Activated CD4-positive, alpha-beta T cell treated with anti-CD3 and anti-CD28 coated beads, Interleukin-10, Interleukin-2, amounts not matched to agents 100 ng/mL and 50 ng/mL, durations not matched to agents 16 hours and 8 hours (primary cell): ENCODE results near the gene PSENEN.

Source experiments
- DNase-seq: peaks from one replicate; pipeline ENCODE4 v3.0.0-alpha.2; 2020

The PSENEN gene, protein sequence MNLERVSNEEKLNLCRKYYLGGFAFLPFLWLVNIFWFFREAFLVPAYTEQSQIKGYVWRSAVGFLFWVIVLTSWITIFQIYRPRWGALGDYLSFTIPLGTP

GRCh38 chr19:35745328-35746086 is at the start of gene PSENEN, which contains the start of gene U2AF1L4:
Gene PSENEN, plus strand, starts transcription at chr19:35745651. Its CDS starts 280 bp downstream, at chr19:35745931.
Gene U2AF1L4, minus strand, starts transcription at chr19:35745418. Its CDS starts 27 bp downstream, at chr19:35745391.
- DNase-seq: peak; percentile 99

GRCh38 chr19:35695895-35696422 is 49.5 kb upstream of the PSENEN start:
- no peak for DNase-seq

GRCh38 chr19:35696835-35697234 is 48.6 kb upstream of the PSENEN start:
- peak; percentile 38 for DNase-seq

- DNase-seq: peak; percentile 99
Observed at GRCh38 chr19:35702223-35703012, 43.0 kb upstream of the PSENEN start.

- DNase-seq: no peak
Observed at GRCh38 chr19:35703343-35703742, 42.1 kb upstream of the PSENEN start.

GRCh38 chr19:35704218-35704617 is 41.2 kb upstream of the PSENEN start, which contains the start of gene ZBTB32:
Gene ZBTB32, plus strand, starts transcription at chr19:35704558. Its CDS starts 10,069 bp downstream, at chr19:35714627.
- DNase-seq: peak; percentile 34

- DNase-seq: no peak
Observed at GRCh38 chr19:35708391-35708790, 37.1 kb upstream of the PSENEN start.

GRCh38 chr19:35710784-35711723 is 34.4 kb upstream of the PSENEN start:
- DNase-seq: peak; percentile 95

DNA sequence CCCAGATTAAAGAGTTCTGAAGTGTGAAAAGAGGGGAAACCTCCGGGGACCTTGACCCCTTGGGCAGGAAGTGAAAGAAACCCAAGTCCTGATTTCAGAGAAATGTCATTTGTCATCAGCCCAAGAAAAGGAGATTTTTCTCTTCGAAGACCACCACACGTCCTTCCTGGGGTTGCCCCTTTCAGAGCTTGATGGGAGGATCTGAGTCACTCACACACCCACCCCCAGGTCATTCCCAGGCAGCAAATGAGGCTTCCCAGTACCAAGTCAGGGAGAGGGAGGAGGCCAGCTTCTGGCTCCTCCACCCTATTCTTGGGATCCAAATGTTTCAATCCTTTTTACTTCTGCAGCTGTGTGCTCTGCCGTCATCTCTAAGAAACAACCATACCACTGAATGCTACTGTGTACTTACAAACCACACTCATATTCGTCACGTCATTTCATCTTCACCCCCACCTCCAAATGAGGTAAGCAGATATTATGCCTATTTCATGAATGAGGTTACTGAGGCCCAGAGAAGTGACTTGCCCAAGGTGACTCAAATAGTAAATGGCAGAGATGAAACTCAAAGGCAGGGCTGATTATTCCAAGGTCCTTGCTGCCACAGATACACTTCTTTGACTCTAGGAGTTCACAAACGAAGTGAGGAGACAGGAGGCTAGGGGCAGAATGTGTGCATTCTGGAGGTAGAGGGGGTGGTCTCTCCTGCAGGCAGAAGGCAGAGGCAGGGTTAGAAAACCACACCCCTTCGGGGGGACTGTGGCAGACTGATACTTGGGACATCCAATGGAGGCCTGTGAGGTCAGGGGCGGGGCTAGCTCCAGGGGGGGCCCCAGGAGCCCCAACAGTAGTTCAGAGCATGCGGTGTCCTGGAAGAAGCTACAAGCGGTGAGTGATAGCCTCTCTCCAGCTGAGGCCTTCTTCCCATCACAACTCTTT is 32.6 kb upstream of the PSENEN start:
- peak; percentile 95 for DNase-seq

DNA sequence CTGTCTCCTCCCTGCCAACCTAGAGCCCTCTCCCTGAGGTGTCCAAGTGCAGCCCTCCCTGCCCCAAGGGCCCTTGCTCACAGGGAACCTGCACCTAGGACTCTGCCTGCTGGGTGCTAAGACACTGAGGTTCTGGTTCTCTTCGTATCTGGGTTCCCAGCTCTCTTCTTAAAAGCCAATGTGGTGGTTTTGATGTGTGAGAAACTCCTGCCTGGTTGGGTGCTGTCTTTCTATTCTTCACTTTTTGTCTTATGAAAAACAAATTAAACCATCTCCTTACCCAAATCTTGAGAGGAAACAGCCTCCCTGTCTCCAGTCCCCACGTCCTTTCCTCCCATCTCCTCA is 32.0 kb upstream of the PSENEN start:
- no peak for DNase-seq

DNA sequence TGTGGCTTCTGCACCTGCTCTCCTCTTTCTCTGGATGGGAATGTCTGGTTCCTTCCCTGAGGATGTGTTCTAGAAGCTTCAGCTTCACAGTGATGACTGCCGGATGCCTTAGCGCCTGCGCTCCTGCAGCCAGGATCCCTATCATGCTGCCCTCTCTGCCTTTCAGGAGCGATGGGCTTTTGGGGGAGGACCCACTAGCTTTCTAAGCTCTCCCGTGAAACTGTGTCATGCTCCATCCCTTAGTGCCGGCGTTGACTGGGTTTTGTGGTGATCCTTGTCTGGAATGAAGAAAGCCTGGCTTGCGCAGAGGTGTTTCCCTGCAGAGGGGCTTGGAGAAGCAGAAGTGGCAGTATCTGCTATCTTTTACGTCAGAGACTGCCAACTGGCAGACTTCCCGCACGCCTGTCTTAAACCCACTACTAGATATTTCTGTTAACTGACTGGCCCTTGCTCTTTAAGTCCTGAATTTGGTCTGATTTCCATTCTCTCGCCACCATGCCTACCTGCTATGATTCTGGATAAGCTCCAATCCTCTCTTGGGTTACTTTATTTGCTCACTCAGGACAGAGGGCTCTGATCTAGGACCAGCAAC is 31.5 kb upstream of the PSENEN start:
- peak; percentile 19 for DNase-seq

DNA sequence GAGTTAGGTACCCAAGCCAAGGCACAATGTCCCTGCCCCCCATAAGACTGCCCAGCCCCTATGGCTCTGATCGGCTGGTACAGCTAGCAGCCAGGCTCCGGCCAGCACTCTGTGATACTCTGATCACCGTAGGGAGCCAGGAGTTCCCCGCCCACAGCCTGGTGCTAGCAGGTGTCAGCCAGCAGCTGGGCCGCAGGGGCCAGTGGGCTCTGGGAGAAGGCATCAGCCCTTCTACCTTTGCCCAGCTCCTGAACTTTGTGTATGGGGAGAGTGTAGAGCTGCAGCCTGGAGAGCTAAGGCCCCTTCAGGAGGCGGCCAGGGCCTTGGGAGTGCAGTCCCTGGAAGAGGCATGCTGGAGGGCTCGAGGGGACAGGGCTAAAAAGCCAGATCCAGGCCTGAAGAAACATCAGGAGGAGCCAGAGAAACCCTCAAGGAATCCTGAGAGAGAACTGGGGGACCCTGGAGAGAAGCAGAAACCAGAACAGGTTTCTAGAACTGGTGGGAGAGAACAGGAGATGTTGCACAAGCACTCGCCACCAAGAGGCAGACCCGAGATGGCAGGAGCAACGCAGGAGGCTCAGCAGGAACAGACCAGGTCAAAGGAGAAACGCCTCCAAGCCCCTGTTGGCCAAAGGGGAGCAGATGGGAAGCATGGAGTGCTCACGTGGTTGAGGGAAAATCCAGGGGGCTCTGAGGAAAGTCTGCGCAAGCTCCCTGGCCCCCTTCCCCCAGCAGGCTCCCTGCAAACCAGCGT is 30.7 kb upstream of the PSENEN start:
- DNase-seq: peak; percentile 69

- DNase-seq: peak; percentile 20
Observed at GRCh38 chr19:35715355-35715809, 30.1 kb upstream of the PSENEN start.

- DNase-seq: peak; percentile 28
Observed at GRCh38 chr19:35715981-35716800, 29.3 kb upstream of the PSENEN start.

DNA sequence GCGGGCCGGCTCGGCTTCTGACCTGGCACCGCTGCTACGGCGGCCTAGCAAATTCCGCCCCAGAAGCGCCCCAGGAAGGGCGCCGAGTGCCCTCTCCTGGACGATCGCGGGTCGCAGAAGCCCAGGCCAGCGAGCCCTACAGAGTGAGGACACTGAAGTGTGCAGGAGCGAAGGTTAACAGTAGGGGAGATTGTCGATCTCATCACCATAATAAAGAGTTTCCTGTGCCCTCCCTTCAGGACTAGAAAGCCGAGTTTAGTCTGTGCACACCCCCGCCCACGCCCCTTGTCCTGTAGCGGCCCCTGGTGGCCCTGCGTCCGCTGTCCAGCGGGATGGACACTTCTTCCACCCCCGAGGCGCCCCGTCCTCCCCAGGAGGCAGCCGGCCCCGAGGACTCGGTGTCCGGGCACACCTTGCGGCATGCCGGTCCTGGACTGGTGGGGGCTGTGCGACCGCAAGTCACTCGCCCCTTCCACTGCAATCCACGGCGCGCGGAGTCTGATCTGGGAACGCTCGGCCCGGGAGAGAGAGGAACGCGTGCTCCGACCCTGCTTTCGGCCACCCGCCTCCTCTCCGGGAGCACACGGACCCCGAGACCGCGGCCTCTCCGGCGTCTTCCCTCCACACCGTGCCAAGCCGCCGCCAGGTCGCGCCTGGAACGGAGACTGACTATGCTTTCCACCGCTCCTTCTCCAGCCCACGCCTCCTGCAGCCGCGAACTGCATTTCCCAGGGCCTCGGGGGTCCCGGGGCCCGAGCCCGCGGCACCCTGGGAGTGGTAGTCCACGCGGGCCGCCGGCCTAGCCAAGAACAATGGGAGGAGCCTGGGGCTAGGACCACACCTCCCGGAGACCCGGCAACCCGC is 28.4 kb upstream of the PSENEN start:
- peak; percentile 99 for DNase-seq

DNA sequence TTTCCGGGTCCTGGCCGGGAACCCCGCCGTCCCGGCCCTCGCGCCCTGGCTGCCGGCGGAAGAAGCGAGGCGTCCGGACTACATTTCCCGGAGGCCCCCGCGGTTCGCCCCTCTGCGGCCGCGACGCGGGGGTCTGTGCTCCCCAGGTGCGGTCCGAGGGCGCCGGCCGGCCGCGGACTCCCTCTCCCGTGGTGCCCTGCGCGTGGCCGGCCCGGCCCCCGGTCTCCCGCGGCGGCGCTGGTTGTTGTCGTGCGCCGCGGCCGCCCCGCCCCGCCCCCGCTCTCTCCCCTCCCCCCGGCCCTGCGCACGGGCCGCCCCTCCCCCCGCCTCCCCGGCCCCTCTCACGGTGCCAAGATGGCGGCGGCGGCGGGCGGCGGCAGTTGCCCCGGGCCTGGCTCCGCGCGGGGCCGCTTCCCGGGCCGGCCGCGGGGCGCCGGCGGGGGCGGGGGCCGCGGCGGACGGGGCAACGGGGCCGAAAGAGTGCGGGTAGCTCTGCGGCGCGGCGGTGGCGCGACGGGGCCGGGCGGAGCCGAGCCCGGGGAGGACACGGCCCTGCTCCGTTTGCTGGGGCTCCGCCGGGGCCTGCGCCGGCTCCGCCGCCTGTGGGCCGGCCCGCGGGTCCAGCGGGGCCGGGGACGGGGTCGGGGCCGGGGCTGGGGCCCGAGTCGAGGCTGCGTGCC is 27.6 kb upstream of the PSENEN start, which contains the start of gene KMT2B:
Gene KMT2B (plus strand): TSS at position 339 of the 680 bp plus-strand sequence. CDS start 16 bp downstream, at position 355.
- no peak for DNase-seq
